Endometrial microvascular endothelial cells (primary cell): Measurements from ENCODE around the gene ABI3BP. TPM values are rescaled to one million over a fixed set of nuclear protein-coding genes. Genes with fewer than 3 reads are reported as not detected.

Experiments used
- in situ Hi-C: cut with HindIII; loops from 2 replicates; pipeline ENCODE4 v1.10.0; 2017; ENCODE audit warnings: low sequenced_read_pairs, low pct_unique_long_range_greater_than_20kb; ENCODE audit errors: inconsistent ontology term
- total RNA-seq: library from RNA; depleted of rRNA; stranded (reverse); fragments of >200 nt; gene quantifications from one replicate; pipeline ENCODE4 v1.2.3, GENCODE V29; 2015; ENCODE audit errors: inconsistent ontology term

ABI3BP gene
- total RNA-seq, 1 donor from 2014 or later: 53.2 TPM

GRCh38 chr3:100717637-100718487 lies 275.4 kb downstream of the ABI3BP start:
- in situ Hi-C loops: no loop called here

GRCh38 chr3:100717063-100717462 lies 276.2 kb downstream of the ABI3BP start:
- in situ Hi-C loops: no loop called here

- in situ Hi-C loops: no loop called here
Observed at GRCh38 chr3:100715176-100715575, 278.0 kb downstream of the ABI3BP start.

- in situ Hi-C loops: no loop called here
Observed at GRCh38 chr3:100710261-100710968, 282.8 kb downstream of the ABI3BP start.

GRCh38 chr3:100709842-100710260 lies 283.4 kb downstream of the ABI3BP start:
- in situ Hi-C loops: no loop called here

- in situ Hi-C loops: no loop called here
Observed at GRCh38 chr3:100708989-100709841, 284.0 kb downstream of the ABI3BP start, which contains the start of gene TFG. Gene TFG (plus strand): TSS chr3:100709494. CDS start chr3:100713686, 4,192 bp downstream.

- in situ Hi-C loops: no loop called here
Observed at GRCh38 chr3:100708644-100708988, 284.6 kb downstream of the ABI3BP start.

- in situ Hi-C loops: no loop called here
Observed at GRCh38 chr3:100706365-100706764, 286.9 kb downstream of the ABI3BP start.

- in situ Hi-C loops: no loop called here
Observed at GRCh38 chr3:100703865-100704264, 289.4 kb downstream of the ABI3BP start.

- in situ Hi-C loops: no loop called here
Observed at GRCh38 chr3:100702980-100703345, 290.3 kb downstream of the ABI3BP start.

- in situ Hi-C loops: no loop called here
Observed at GRCh38 chr3:100702082-100702979, 290.9 kb downstream of the ABI3BP start.

GRCh38 chr3:100700708-100701107 lies 292.5 kb downstream of the ABI3BP start:
- in situ Hi-C loops: no loop called here
